ENCODE data around the gene VARS1. TPM values are rescaled to one million over a fixed set of nuclear protein-coding genes. Genes with fewer than 3 reads are reported as not detected.

The VARS1 gene
- total RNA-seq, 3 donors from 2014 or later: 19.2 to 35.4 (median 26.2) TPM

- H3K36me3 ChIP-seq: no peaks in the 10 kb centered on the region
- H3K27ac ChIP-seq: no peak overlapping the region
- H3K27me3 ChIP-seq: no peaks in the 10 kb centered on the region
- intact Hi-C loops (cut with DNase I; ENCODE audit: low total_unique reads): loop anchor here (10.0 kb wide), 1 partner anchor 61 kb away; the partner anchor contains the start of genes ABHD16A and LY6G6F
- TF ChIP-seq POLR2A (IDR thresholded peaks at IDR 0.05) (no peak), CTCF (IDR thresholded peaks at IDR 0.05) (no peak), POLR2AphosphoS5 (IDR thresholded peaks at IDR 0.05) (no peak)
- no peaks in the 10 kb centered on the region for H3K4me1 ChIP-seq
- DNase-seq (ENCODE audit: low spot score in 2 of 2): no peak
- H3K9me3 ChIP-seq: no peaks in the 10 kb centered on the region
- no peak overlapping the region for H3K4me3 ChIP-seq
Measured at GRCh38 chr6:31765559-31765909, 30.0 kb downstream of the VARS1 start.

- no peak overlapping the region for H3K27ac ChIP-seq
- no peaks in the 10 kb centered on the region for H3K9me3 ChIP-seq
- DNase-seq (ENCODE audit: low spot score in 2 of 2): no peak
- H3K4me3 ChIP-seq: no peak overlapping the region
- no peaks in the 10 kb centered on the region for H3K27me3 ChIP-seq
- intact Hi-C loops (cut with DNase I; ENCODE audit: low total_unique reads): loop anchor here (10.0 kb wide), 1 partner anchor 59 kb away; the partner anchor contains the start of genes ABHD16A and LY6G6F
- H3K4me1 ChIP-seq: no peaks in the 10 kb centered on the region
- no peaks in the 10 kb centered on the region for H3K36me3 ChIP-seq
- TF ChIP-seq POLR2AphosphoS5 (IDR thresholded peaks at IDR 0.05) (no peak), CTCF (IDR thresholded peaks at IDR 0.05) (no peak), POLR2A (IDR thresholded peaks at IDR 0.05) (no peak)
Measured at GRCh38 chr6:31764198-31764597, 31.4 kb downstream of the VARS1 start.

GRCh38 chr6:31763619-31763940 lies 32.0 kb downstream of the VARS1 start:
- H3K27ac ChIP-seq: peak overlapping the region in 1 of 2 donors; percentile 10
- TF ChIP-seq CTCF (IDR thresholded peaks at IDR 0.05) (no peak), POLR2AphosphoS5 (IDR thresholded peaks at IDR 0.05) (no peak), POLR2A (IDR thresholded peaks at IDR 0.05) (no peak)
- no peaks in the 10 kb centered on the region for H3K9me3 ChIP-seq
- intact Hi-C loops (cut with DNase I; ENCODE audit: low total_unique reads): loop anchor here (10.0 kb wide), 1 partner anchor 59 kb away; the partner anchor contains the start of genes ABHD16A and LY6G6F
- H3K27me3 ChIP-seq: no peaks in the 10 kb centered on the region
- no peak overlapping the region for H3K4me3 ChIP-seq
- DNase-seq (ENCODE audit: low spot score in 2 of 2): no peak
- H3K36me3 ChIP-seq: no peaks in the 10 kb centered on the region
- no peaks in the 10 kb centered on the region for H3K4me1 ChIP-seq

GRCh38 chr6:31762878-31763618 lies 32.5 kb downstream of the VARS1 start:
- no peaks in the 10 kb centered on the region for H3K4me1 ChIP-seq
- peak overlapping the region; percentile 10 to 21 for H3K27ac ChIP-seq
- no peaks in the 10 kb centered on the region for H3K36me3 ChIP-seq
- intact Hi-C loops (cut with DNase I; ENCODE audit: low total_unique reads): loop anchor here (10.0 kb wide), 1 partner anchor 58 kb away; the partner anchor contains the start of genes ABHD16A and LY6G6F
- H3K4me3 ChIP-seq: no peak overlapping the region
- H3K9me3 ChIP-seq: no peaks in the 10 kb centered on the region
- no peak for DNase-seq (ENCODE audit: low spot score in 2 of 2)
- TF ChIP-seq POLR2AphosphoS5 (IDR thresholded peaks at IDR 0.05) (no peak), CTCF (IDR thresholded peaks at IDR 0.05) (no peak), POLR2A (IDR thresholded peaks at IDR 0.05) (no peak)
- no peaks in the 10 kb centered on the region for H3K27me3 ChIP-seq

GRCh38 chr6:31762356-31762755 lies 33.2 kb downstream of the VARS1 start, which contains the start of gene SAPCD1:
SAPCD1 (plus strand) TSS chr6:31762656; CDS start chr6:31763055, 399 bp downstream.
- no peaks in the 10 kb centered on the region for H3K36me3 ChIP-seq
- peak within 1 kb of the TSS; percentile 10 to 21 for H3K27ac ChIP-seq
- TF ChIP-seq POLR2AphosphoS5 (IDR thresholded peaks at IDR 0.05) (no peak), CTCF (IDR thresholded peaks at IDR 0.05) (no peak), POLR2A (IDR thresholded peaks at IDR 0.05) (no peak)
- no peaks in the 10 kb centered on the region for H3K4me1 ChIP-seq
- DNase-seq (ENCODE audit: low spot score in 2 of 2): no peak
- H3K27me3 ChIP-seq: no peaks in the 10 kb centered on the region
- no peak within 1 kb of the TSS for H3K4me3 ChIP-seq
- intact Hi-C loops (cut with DNase I; ENCODE audit: low total_unique reads): loop anchor here (10.0 kb wide), 1 partner anchor 58 kb away; the partner anchor contains the start of genes ABHD16A and LY6G6F
- H3K9me3 ChIP-seq: no peaks in the 10 kb centered on the region
